HG02798 (cell line): Measurements from ENCODE around the gene SIX5.
A peak's percentile ranks its signal among the peaks of the same experiment; 100 is the strongest.

Source experiments
- ATAC-seq: cut with Tn5 transposase; IDR thresholded peaks from one replicate; pipeline ENCODE4 v1.9.1; 2021; ENCODE audit warnings: mild to moderate bottlenecking; ENCODE audit not compliant: unreplicated experiment, poor library complexity

The SIX5 gene

GRCh38 chr19:45793876-45794275 is 24.8 kb upstream of the SIX5 start:
- ATAC-seq = no peak

GRCh38 chr19:45793178-45793564 is 24.1 kb upstream of the SIX5 start:
- ATAC-seq = no peak

GRCh38 chr19:45792470-45793177 is 23.6 kb upstream of the SIX5 start, which contains the start of gene DMWD:
Gene DMWD, minus strand, starts transcription at chr19:45792845. Its CDS starts 89 bp downstream, at chr19:45792756.
- ATAC-seq = peak; percentile 97

GRCh38 chr19:45791744-45792469 is 22.9 kb upstream of the SIX5 start:
- ATAC-seq = no peak

GRCh38 chr19:45790942-45791341 is 21.9 kb upstream of the SIX5 start:
- no peak for ATAC-seq

GRCh38 chr19:45789035-45789786 is 20.2 kb upstream of the SIX5 start:
- ATAC-seq = no peak

- ATAC-seq = no peak
Observed at GRCh38 chr19:45786533-45786894, 17.5 kb upstream of the SIX5 start.

- no peak for ATAC-seq
Observed at GRCh38 chr19:45785781-45786532, 16.9 kb upstream of the SIX5 start.

- no peak for ATAC-seq
Observed at GRCh38 chr19:45785097-45785496, 16.0 kb upstream of the SIX5 start.

GRCh38 chr19:45784096-45784495 is 15.0 kb upstream of the SIX5 start:
- no peak for ATAC-seq

GRCh38 chr19:45782820-45783785 is 14.1 kb upstream of the SIX5 start:
- ATAC-seq = no peak

GRCh38 chr19:45782162-45782691 is 13.2 kb upstream of the SIX5 start, which contains the start of gene DMPK:
Gene DMPK, minus strand, starts transcription at chr19:45782490. Its CDS starts 138 bp downstream, at chr19:45782352.
- no peak for ATAC-seq

- ATAC-seq = no peak
Observed at GRCh38 chr19:45781214-45782161, 12.4 kb upstream of the SIX5 start.

GRCh38 chr19:45780448-45781213 is 11.6 kb upstream of the SIX5 start:
- no peak for ATAC-seq

- no peak for ATAC-seq
Observed at GRCh38 chr19:45780146-45780447, 11.0 kb upstream of the SIX5 start.

GRCh38 chr19:45779231-45780145 is 10.4 kb upstream of the SIX5 start:
- ATAC-seq = peak; percentile 87
